GM13977 (cell line): Measurements from ENCODE around the gene DNAI7.

Experiments
- DNase-seq: peaks from one replicate; pipeline ENCODE4 v3.0.0; 2012; ENCODE audit warnings: low spot score
- CTCF ChIP-seq: IDR thresholded peaks from 2 replicates; pipeline ENCODE4 v1.5.1; 2012; ENCODE audit warnings: mild to moderate bottlenecking, control low read depth; ENCODE audit not compliant: insufficient read depth; ENCODE audit errors: extremely low read depth, missing control alignments
- in situ Hi-C: fragments of 300-500 bp; cut with MboI; formaldehyde crosslinking; loops from one replicate; pipeline ENCODE4 v1.12.0; 2022; ENCODE audit warnings: low sequenced_read_pairs, low pct_unique_long_range_greater_than_20kb, mixed read lengths, inconsistent platforms; ENCODE audit not compliant: unreplicated experiment

The DNAI7 gene

GRCh38 chr12:25065035-25065434 lies 129.9 kb downstream of the DNAI7 start:
- in situ Hi-C loops, result no loop called here
- no peak for TF ChIP-seq CTCF
- no peak for DNase-seq

- in situ Hi-C loops, result no loop called here
- no peak for TF ChIP-seq CTCF
- DNase-seq, result no peak
Observed at GRCh38 chr12:25063873-25064628, 130.9 kb downstream of the DNAI7 start.

GRCh38 chr12:25058658-25059058 lies 136.3 kb downstream of the DNAI7 start:
- no peak for TF ChIP-seq CTCF
- no peak for DNase-seq
- in situ Hi-C loops, result loop anchor here (10.0 kb wide), 1 partner anchor 64 kb away; no protein-coding TSS in a partner anchor
